Erythroblast (primary cell): ENCODE results near the gene SERPINA1.

ENCODE experiments used
- GATA1 ChIP-seq: IDR thresholded peaks from 2 replicates; pipeline ENCODE4 v1.6.1; 2011; ENCODE audit warnings: low read depth, mild to moderate bottlenecking, control low read depth, low read length, moderate library complexity
- POLR2A ChIP-seq: IDR thresholded peaks from 2 replicates; pipeline ENCODE4 v1.6.1; 2011; ENCODE audit warnings: mild to moderate bottlenecking, low read length

DNA sequence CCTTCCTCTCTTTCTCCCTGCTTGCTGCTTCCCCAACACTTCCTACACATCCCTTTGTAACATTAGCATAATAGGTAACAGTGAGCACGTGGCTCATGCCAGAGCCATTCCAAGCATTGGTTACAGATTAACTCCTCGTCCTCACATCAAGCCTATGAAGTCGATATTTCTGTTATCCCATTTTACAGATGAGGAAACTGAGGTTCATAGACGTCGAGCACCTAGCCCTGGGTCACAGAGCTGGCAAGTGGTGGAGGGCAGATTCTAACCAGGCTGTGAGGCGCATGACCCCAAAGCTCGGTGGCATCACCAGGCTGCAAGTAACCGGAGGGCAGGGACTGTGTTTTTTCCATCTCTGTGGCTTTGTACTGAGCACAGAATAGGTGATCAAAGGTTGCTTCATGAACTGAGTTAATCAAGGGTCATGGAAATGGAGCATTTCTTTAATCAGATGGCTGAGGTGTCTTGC is 5.7 kb upstream of the SERPINA1 start:
- no peak for TF ChIP-seq POLR2A
- TF ChIP-seq GATA1: no peak
